Ishikawa (cell line): ENCODE data around the gene PKDREJ.

Experiments
- CEBPB ChIP-seq: IDR thresholded peaks from 2 replicates; pipeline ENCODE4 v1.6.1; 2012
- CREB1 ChIP-seq: IDR thresholded peaks from 2 replicates; pipeline ENCODE4 v1.6.1; 2012; ENCODE audit warnings: low read depth
- EGR1 ChIP-seq: IDR thresholded peaks from 2 replicates; pipeline ENCODE4 v1.6.1; 2012
- EP300 ChIP-seq: IDR thresholded peaks from 2 replicates; pipeline ENCODE4 v1.6.1; 2012; ENCODE audit warnings: borderline replicate concordance
- FOXM1 ChIP-seq: IDR thresholded peaks from 2 replicates; pipeline ENCODE4 v1.6.1; 2012; ENCODE audit warnings: low read depth, borderline replicate concordance
- NFIC ChIP-seq: IDR thresholded peaks from 2 replicates; pipeline ENCODE4 v1.6.1; 2012
- RAD21 ChIP-seq: IDR thresholded peaks from 2 replicates; pipeline ENCODE4 v1.6.1; 2012; ENCODE audit warnings: low read depth
- TAF1 ChIP-seq: IDR thresholded peaks from 2 replicates; pipeline ENCODE4 v1.6.1; 2012; ENCODE audit warnings: low read depth, mild to moderate bottlenecking
- TCF12 ChIP-seq: IDR thresholded peaks from 2 replicates; pipeline ENCODE4 v1.6.1; 2012; ENCODE audit warnings: low read depth
- TEAD4 ChIP-seq: IDR thresholded peaks from 2 replicates; pipeline ENCODE4 v1.6.1; 2012
- YY1 ChIP-seq: IDR thresholded peaks from 2 replicates; pipeline ENCODE4 v1.6.1; 2012; ENCODE audit warnings: low read depth
- ZBTB7A ChIP-seq: IDR thresholded peaks from 2 replicates; pipeline ENCODE4 v1.6.1; 2012; ENCODE audit warnings: low read depth
- TF ChIP-seq, protein P1 (sequence below): IDR thresholded peaks from 2 replicates; pipeline ENCODE4 v1.6.1; 2012; ENCODE audit warnings: low read depth, mild to moderate bottlenecking
- TF ChIP-seq, protein P2 (sequence below): IDR thresholded peaks from 2 replicates; pipeline ENCODE4 v1.6.1; 2012
- TF ChIP-seq, protein P3 (sequence below): IDR thresholded peaks from 2 replicates; pipeline ENCODE4 v1.6.1; 2012

Gene PKDREJ

DNA sequence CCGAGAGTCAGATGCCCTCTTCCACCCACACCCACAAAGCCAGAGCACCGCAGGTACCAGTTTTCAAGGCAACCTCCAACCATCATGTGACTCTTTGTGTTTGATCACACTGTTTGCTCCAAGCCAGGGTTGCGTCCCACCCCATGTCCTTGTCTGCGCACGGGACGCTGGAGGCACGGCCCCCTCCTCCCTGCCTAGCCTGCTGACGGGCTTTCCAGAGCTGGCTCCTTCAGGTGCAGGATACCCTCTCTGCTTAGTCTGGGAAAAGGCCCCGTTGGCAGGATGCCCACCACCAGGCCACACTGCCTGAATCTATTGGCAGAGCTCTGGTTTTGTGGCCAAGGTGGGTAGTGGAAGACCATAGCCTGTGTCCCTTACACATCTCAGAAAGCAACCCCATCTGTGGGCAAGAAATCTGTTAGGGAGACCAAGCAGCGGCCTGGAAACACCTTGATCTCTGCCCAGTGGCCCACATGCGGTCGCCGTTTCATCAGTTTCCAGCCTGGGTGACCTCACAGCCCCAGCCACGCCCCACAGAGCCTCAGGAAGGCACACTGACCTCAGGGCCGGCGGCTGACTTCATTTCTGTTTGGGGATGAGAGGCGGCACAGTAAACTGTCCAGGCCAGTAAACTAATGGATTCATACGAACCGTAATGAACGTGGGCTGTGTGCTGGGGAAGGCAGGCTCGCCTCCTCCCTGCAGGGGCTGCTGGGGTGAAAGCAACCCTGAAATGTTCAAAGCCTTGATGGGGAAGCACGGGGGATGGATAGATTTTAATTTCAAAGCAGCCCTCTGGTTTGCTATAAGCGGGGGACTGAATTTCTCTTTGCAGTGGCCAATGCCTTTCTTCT, 38.9 kb downstream of the PKDREJ start:
- no peak for TF ChIP-seq FOXM1
- no peak for TF ChIP-seq ZBTB7A
- no peak for TF ChIP-seq RAD21
- no peak for TF ChIP-seq EP300
- TF ChIP-seq CEBPB, result no peak
- TF ChIP-seq, protein P1, sequence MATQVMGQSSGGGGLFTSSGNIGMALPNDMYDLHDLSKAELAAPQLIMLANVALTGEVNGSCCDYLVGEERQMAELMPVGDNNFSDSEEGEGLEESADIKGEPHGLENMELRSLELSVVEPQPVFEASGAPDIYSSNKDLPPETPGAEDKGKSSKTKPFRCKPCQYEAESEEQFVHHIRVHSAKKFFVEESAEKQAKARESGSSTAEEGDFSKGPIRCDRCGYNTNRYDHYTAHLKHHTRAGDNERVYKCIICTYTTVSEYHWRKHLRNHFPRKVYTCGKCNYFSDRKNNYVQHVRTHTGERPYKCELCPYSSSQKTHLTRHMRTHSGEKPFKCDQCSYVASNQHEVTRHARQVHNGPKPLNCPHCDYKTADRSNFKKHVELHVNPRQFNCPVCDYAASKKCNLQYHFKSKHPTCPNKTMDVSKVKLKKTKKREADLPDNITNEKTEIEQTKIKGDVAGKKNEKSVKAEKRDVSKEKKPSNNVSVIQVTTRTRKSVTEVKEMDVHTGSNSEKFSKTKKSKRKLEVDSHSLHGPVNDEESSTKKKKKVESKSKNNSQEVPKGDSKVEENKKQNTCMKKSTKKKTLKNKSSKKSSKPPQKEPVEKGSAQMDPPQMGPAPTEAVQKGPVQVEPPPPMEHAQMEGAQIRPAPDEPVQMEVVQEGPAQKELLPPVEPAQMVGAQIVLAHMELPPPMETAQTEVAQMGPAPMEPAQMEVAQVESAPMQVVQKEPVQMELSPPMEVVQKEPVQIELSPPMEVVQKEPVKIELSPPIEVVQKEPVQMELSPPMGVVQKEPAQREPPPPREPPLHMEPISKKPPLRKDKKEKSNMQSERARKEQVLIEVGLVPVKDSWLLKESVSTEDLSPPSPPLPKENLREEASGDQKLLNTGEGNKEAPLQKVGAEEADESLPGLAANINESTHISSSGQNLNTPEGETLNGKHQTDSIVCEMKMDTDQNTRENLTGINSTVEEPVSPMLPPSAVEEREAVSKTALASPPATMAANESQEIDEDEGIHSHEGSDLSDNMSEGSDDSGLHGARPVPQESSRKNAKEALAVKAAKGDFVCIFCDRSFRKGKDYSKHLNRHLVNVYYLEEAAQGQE, result no peak
- TF ChIP-seq YY1, result no peak
- TF ChIP-seq, protein P2, sequence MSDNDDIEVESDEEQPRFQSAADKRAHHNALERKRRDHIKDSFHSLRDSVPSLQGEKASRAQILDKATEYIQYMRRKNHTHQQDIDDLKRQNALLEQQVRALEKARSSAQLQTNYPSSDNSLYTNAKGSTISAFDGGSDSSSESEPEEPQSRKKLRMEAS, result no peak
- no peak for TF ChIP-seq CREB1
- TF ChIP-seq EGR1, result no peak
- TF ChIP-seq TCF12, result no peak
- TF ChIP-seq, protein P3, sequence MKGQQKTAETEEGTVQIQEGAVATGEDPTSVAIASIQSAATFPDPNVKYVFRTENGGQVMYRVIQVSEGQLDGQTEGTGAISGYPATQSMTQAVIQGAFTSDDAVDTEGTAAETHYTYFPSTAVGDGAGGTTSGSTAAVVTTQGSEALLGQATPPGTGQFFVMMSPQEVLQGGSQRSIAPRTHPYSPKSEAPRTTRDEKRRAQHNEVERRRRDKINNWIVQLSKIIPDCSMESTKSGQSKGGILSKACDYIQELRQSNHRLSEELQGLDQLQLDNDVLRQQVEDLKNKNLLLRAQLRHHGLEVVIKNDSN, result no peak
- no peak for TF ChIP-seq TAF1
- TF ChIP-seq NFIC, result no peak
- TF ChIP-seq TEAD4, result no peak

DNA sequence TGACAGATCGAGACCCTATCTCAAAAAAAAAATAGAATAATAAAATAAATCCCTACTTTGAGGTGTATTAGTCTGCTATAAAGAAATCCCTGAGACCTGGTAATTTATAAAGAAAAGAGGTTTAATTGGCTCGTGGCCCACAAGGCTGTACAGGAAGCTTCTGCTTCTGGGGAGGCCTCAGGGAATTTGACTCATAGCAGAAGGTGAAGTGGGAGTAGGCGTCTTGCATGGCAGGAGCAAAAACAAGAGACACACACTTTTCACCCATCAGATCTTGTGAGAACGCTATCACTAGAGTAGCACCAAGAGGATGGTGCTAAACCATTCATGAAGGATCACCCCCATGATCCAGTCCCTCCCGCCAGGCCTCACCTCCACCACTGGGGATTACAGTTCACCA, 42.2 kb downstream of the PKDREJ start:
- TF ChIP-seq TAF1 (no peak), YY1 (no peak), TCF12 (no peak), CEBPB (no peak), EP300 (no peak), EGR1 (no peak), RAD21 (no peak), ZBTB7A (no peak), NFIC (no peak)
- TF ChIP-seq, protein P2, result no peak
- TF ChIP-seq, protein P1, result no peak
- TF ChIP-seq, protein P3, result no peak

DNA sequence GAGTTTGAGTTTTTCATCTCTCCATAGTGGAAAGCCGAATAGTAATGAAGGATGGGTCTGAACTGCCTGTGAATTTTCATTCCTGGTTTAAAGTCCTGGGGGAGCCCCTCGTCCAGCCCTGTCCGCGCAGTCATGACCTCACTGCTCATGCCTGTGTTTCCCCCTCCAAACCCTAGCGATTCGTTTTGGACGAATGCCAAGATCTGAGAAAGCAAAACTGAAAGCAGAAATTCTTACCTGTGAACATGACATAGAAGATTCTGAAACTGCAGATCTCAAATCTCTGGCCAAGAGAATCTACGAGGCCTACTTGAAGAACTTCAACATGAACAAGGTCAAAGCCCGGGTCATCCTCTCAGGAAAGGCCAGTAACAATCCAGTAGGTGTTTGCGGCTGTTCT, 43.5 kb downstream of the PKDREJ start:
- TF ChIP-seq, protein P1, result no peak
- peak; percentile 49 for TF ChIP-seq NFIC

DNA sequence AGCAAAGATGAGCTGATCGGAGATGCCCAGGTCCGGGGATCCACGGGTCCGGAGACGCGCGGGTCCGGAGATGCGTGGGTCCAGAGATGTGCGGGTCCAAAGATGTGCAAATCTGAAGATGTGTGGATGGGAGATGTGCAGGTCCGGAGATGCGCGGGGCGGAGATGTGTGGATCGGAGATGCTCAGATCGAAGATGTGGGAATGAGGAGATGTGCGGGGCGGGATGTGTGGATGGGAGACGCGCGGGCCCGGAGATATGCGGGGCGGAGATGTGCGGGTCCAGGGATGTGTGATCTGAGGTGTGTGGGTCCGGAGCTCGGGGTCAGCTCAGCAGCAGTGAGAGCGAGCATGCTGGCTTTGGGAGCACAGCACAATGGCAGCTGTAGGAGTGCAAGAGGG, 48.5 kb downstream of the PKDREJ start:
- TF ChIP-seq, protein P1, result no peak
- TF ChIP-seq TEAD4 (no peak), YY1 (no peak), EGR1 (no peak), CREB1 (no peak), TAF1 (no peak), NFIC (no peak), RAD21 (no peak), TCF12 (no peak), CEBPB (no peak), FOXM1 (no peak), EP300 (no peak), ZBTB7A (no peak)
- TF ChIP-seq, protein P2, result no peak
- TF ChIP-seq, protein P3, result no peak
